H9 (cell line): ENCODE data around the gene TLCD3A. TPM values are rescaled to one million over a fixed set of nuclear protein-coding genes. Genes with fewer than 3 reads are reported as not detected.
A peak's percentile ranks its signal among the peaks of the same experiment; 100 is the strongest.

Experiments
- DNase-seq: peaks from one replicate; pipeline ENCODE4 v3.0.0-alpha.2; 2017
- H2AFZ ChIP-seq: one replicate; pipeline ENCODE4 v1.6.1; 2013; ENCODE audit warnings: mild to moderate bottlenecking, low read length, control low read depth, moderate library complexity
- H2AK5ac ChIP-seq: 2 replicates; pipeline ENCODE4 v1.6.1; 2013; ENCODE audit warnings: low read length, control low read depth, mixed read lengths; ENCODE audit not compliant: insufficient read length
- H2BK120ac ChIP-seq: one replicate; pipeline ENCODE4 v1.6.1; 2013; ENCODE audit warnings: low read depth, mild to moderate bottlenecking, low read length, control low read depth, inconsistent platforms; ENCODE audit not compliant: poor library complexity, severe bottlenecking
- H2BK12ac ChIP-seq: 2 replicates; pipeline ENCODE4 v1.6.1; 2013; ENCODE audit warnings: low read length, control low read depth, mixed read lengths, low read depth; ENCODE audit not compliant: insufficient read length
- H2BK15ac ChIP-seq: 2 replicates; pipeline ENCODE4 v1.6.1; 2013; ENCODE audit warnings: low read depth, low read length, control low read depth
- H2BK20ac ChIP-seq: one replicate; pipeline ENCODE4 v1.6.1; 2013; ENCODE audit warnings: low read depth, mild to moderate bottlenecking, low read length, control low read depth, inconsistent platforms; ENCODE audit not compliant: poor library complexity, severe bottlenecking
- H2BK5ac ChIP-seq: 2 replicates; pipeline ENCODE4 v1.6.1; 2013; ENCODE audit warnings: low read length, control low read depth, mixed read lengths; ENCODE audit not compliant: insufficient read length
- H3K14ac ChIP-seq: 2 replicates; pipeline ENCODE4 v1.6.1; 2013; ENCODE audit warnings: low read length, control low read depth; ENCODE audit not compliant: insufficient read depth
- H3K18ac ChIP-seq: 2 replicates; pipeline ENCODE4 v1.6.1; 2013; ENCODE audit warnings: low read depth, mild to moderate bottlenecking, mixed read lengths, low read length, control low read depth; ENCODE audit not compliant: insufficient read length
- H3K23ac ChIP-seq: 2 replicates; pipeline ENCODE4 v1.6.1; 2013; ENCODE audit warnings: low read length, control low read depth, mixed read lengths, low read depth; ENCODE audit not compliant: insufficient read length
- H3K23me2 ChIP-seq: 2 replicates; pipeline ENCODE4 v1.6.1; 2013; ENCODE audit warnings: low read depth, mild to moderate bottlenecking, mixed read lengths, low read length, control low read depth; ENCODE audit not compliant: insufficient read length, poor library complexity, severe bottlenecking
- H3K27ac ChIP-seq: 2 replicates; pipeline ENCODE4 v1.5.1; 2013; ENCODE audit warnings: low read length, control low read depth, mixed read lengths, low read depth; ENCODE audit not compliant: insufficient read length
- H3K27me3 ChIP-seq: 2 replicates; pipeline ENCODE4 v1.6.1; 2013; ENCODE audit warnings: low read length, control low read depth, inconsistent platforms; ENCODE audit not compliant: insufficient read depth
- H3K4ac ChIP-seq: 2 replicates; pipeline ENCODE4 v1.6.1; 2013; ENCODE audit warnings: low read depth, mild to moderate bottlenecking, control low read depth, inconsistent platforms, low read length, moderate library complexity
- H3K4me1 ChIP-seq: 2 replicates; pipeline ENCODE4 v1.6.1; 2013; ENCODE audit warnings: low read length, control low read depth, inconsistent platforms; ENCODE audit not compliant: insufficient read depth
- H3K4me2 ChIP-seq: 2 replicates; pipeline ENCODE4 v1.6.1; 2013; ENCODE audit warnings: low read length, control low read depth, mixed read lengths; ENCODE audit not compliant: insufficient read length, insufficient read depth
- H3K56ac ChIP-seq: 2 replicates; pipeline ENCODE4 v1.6.1; 2013; ENCODE audit warnings: low read depth, mild to moderate bottlenecking, mixed read lengths, low read length, control low read depth; ENCODE audit not compliant: insufficient read length
- H3K79me1 ChIP-seq: 2 replicates; pipeline ENCODE4 v1.6.1; 2013; ENCODE audit warnings: low read depth, mild to moderate bottlenecking, moderate library complexity, low read length, control low read depth, inconsistent platforms; ENCODE audit not compliant: insufficient read depth, poor library complexity, severe bottlenecking
- H3K79me2 ChIP-seq: 2 replicates; pipeline ENCODE4 v1.6.1; 2013; ENCODE audit warnings: low read length, control low read depth, inconsistent platforms; ENCODE audit not compliant: insufficient read depth
- H3K9ac ChIP-seq: 2 replicates; pipeline ENCODE4 v1.6.1; 2013; ENCODE audit warnings: low read length, control low read depth, mixed read lengths; ENCODE audit not compliant: insufficient read length; ENCODE audit errors: extremely low read depth
- H3K9me3 ChIP-seq: one replicate; pipeline ENCODE4 v1.6.1; 2013; ENCODE audit warnings: low read depth, low read length, inconsistent platforms; ENCODE audit not compliant: control insufficient read depth
- H3T11ph ChIP-seq: one replicate; pipeline ENCODE4 v1.6.1; 2013; ENCODE audit warnings: mild to moderate bottlenecking, low read length, control low read depth, inconsistent platforms
- H4K20me1 ChIP-seq: one replicate; pipeline ENCODE4 v1.6.1; 2013; ENCODE audit not compliant: control insufficient read depth, insufficient read length, insufficient read depth
- H4K5ac ChIP-seq: 2 replicates; pipeline ENCODE4 v1.6.1; 2013; ENCODE audit warnings: low read depth, mild to moderate bottlenecking, mixed read lengths, low read length, control low read depth; ENCODE audit not compliant: insufficient read length
- H4K8ac ChIP-seq: replicated peaks from 2 replicates; pipeline ENCODE4 v1.6.1; 2013; ENCODE audit warnings: low read length, control low read depth, mixed read lengths, low read depth; ENCODE audit not compliant: insufficient read length
- H4K91ac ChIP-seq: 2 replicates; pipeline ENCODE4 v1.6.1; 2013; ENCODE audit warnings: low read depth, mild to moderate bottlenecking, moderate library complexity, mixed read lengths, low read length, control low read depth; ENCODE audit not compliant: insufficient read length
- H3K27ac Mint-ChIP-seq, 3 experiments: 2 replicates in 2 of 3; 3 replicates in 1 of 3; pipeline ENCODE4 v1.8.0; 2020 to 2021; ENCODE audit warnings: mixed read lengths in 3 of 3, mild to moderate bottlenecking in 1 of 3, moderate library complexity in 1 of 3
- H3K27me3 Mint-ChIP-seq: 2 replicates; pipeline ENCODE4 v1.8.0; 2021; ENCODE audit warnings: low read depth, mild to moderate bottlenecking, moderate library complexity, mixed read lengths
- H3K36me3 Mint-ChIP-seq, 3 experiments: 2 replicates in 2 of 3; 3 replicates in 1 of 3; pipeline ENCODE4 v1.8.0; 2020 to 2021; ENCODE audit warnings: low read depth in 3 of 3, mixed read lengths in 3 of 3; ENCODE audit not compliant: insufficient read depth in 1 of 3
- H3K4me1 Mint-ChIP-seq, 2 experiments: 2 replicates each; pipeline ENCODE4 v1.8.0; 2020; ENCODE audit warnings: mixed read lengths in 2 of 2
- H3K4me3 Mint-ChIP-seq, 2 experiments: 2 replicates in 1 of 2; 3 replicates in 1 of 2; pipeline ENCODE4 v1.8.0; 2020 to 2021; ENCODE audit warnings: mild to moderate bottlenecking in 2 of 2, mixed read lengths in 2 of 2, moderate library complexity in 1 of 2
- H3K9me3 Mint-ChIP-seq, 2 experiments: 2 replicates in 1 of 2; 3 replicates in 1 of 2; pipeline ENCODE4 v1.8.0; 2020; ENCODE audit warnings: mild to moderate bottlenecking in 2 of 2, mixed read lengths in 2 of 2, moderate library complexity in 1 of 2
- WGBS: extraction: QIAGEN DNeasy Blood & Tissue Kit; methylation state at CpG from one replicate; pipeline ENCODE4 v1.1.7; 2013; ENCODE audit warnings: missing lambda C conversion rate, low lambda C conversion rate, mixed read lengths; ENCODE audit not compliant: insufficient read length; ENCODE audit errors: extremely low coverage; 5-methylcytosine and 5-hydroxymethylcytosine counted together
- total RNA-seq: library from RNA; stranded (reverse); gene quantifications from 2 replicates; pipeline ENCODE4 v1.2.1, GENCODE V29; 2021
- TF ChIP-seq, protein P1 (sequence below): fragments of 200-600 bp; sonication (generic); conservative IDR thresholded peaks from 3 replicates; pipeline ENCODE4 v1.8.0; 2021; ENCODE audit warnings: antibody characterized with exemption, mild to moderate bottlenecking

The TLCD3A gene
- total RNA-seq, 1 experiment from 2014 or later = 29.6 TPM

GRCh38 chr17:690361-690760 is 42.0 kb upstream of the TLCD3A start:
- Histone ChIP-seq H4K20me1 (no peaks in the 10 kb centered on the region), H2BK15ac (no peak overlapping the region), H3K56ac (no peak overlapping the region), H3K4me1 (no peaks in the 10 kb centered on the region; the same call in 1 of the 2 replicates), H3K9me3 (no peaks in the 10 kb centered on the region), H3K4me2 (no peak overlapping the region), H2BK12ac (no peak overlapping the region), H2BK20ac (no peak overlapping the region), H2AFZ (no peak overlapping the region), H3K79me1 (peaks cover 3% of the 10 kb centered on the region), H2BK120ac (no peak overlapping the region), H3K79me2 (no peaks in the 10 kb centered on the region), H2AK5ac (no peak overlapping the region), H2BK5ac (no peak overlapping the region), H3K27me3 (no peaks in the 10 kb centered on the region), H3K23ac (no peak overlapping the region), H3K4ac (no peak overlapping the region), H3K23me2 (no peaks in the 10 kb centered on the region), H3T11ph (no peak overlapping the region), H3K9ac (no peak overlapping the region), H3K27ac (no peak overlapping the region), H4K8ac (no peak overlapping the region), H3K14ac (no peak overlapping the region), H4K5ac (no peak overlapping the region), H3K18ac (no peak overlapping the region), H4K91ac (no peak overlapping the region)
- H3K9me3 Mint-ChIP-seq = no peaks in the 10 kb centered on the region
- H3K36me3 Mint-ChIP-seq = peaks cover 8 to 23% (median 18%) of the 10 kb centered on the region in 3 experiments; a peak in 6 of 7 replicates
- no peak for DNase-seq
- no peak overlapping the region for H3K4me3 Mint-ChIP-seq
- no CpG with 5 or more reads among the region's 9 CpGs for WGBS
- 0 out of 7 replicates have a peak overlapping the region, but pooled peaks of 1 of the 3 experiments have one; percentile 27 for H3K27ac Mint-ChIP-seq
- no peaks in the 10 kb centered on the region for H3K27me3 Mint-ChIP-seq
- TF ChIP-seq, protein P1, sequence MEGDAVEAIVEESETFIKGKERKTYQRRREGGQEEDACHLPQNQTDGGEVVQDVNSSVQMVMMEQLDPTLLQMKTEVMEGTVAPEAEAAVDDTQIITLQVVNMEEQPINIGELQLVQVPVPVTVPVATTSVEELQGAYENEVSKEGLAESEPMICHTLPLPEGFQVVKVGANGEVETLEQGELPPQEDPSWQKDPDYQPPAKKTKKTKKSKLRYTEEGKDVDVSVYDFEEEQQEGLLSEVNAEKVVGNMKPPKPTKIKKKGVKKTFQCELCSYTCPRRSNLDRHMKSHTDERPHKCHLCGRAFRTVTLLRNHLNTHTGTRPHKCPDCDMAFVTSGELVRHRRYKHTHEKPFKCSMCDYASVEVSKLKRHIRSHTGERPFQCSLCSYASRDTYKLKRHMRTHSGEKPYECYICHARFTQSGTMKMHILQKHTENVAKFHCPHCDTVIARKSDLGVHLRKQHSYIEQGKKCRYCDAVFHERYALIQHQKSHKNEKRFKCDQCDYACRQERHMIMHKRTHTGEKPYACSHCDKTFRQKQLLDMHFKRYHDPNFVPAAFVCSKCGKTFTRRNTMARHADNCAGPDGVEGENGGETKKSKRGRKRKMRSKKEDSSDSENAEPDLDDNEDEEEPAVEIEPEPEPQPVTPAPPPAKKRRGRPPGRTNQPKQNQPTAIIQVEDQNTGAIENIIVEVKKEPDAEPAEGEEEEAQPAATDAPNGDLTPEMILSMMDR = no peak
- peaks cover 5 to 6% of the 10 kb centered on the region in 2 experiments for H3K4me1 Mint-ChIP-seq
